B cell (primary cell): ENCODE data around the gene ATP10B. TPM values are rescaled to one million over a fixed set of nuclear protein-coding genes. Genes with fewer than 3 reads are reported as not detected.

Experiments used
- ATAC-seq: fragments of 200-7000 bp; cut with Tn5 transposase; one replicate; pipeline ENCODE4 v1.10.0; 2021; ENCODE audit warnings: low read depth, mild to moderate bottlenecking, moderate number of reproducible peaks, moderate library complexity
- CTCF ChIA-PET: fragments of 350-600 bp; sonication (Branson Sonifier 250); formaldehyde crosslinking; loops from one replicate; lab custom pipeline; 2021; ENCODE audit warnings: antibody characterized with exemption, inconsistent platforms; lab: Charles Lee
- POLR2A ChIA-PET: fragments of 350-600 bp; sonication (Branson Sonifier 250); formaldehyde crosslinking; loops from one replicate; lab custom pipeline; 2021; ENCODE audit warnings: antibody characterized with exemption; lab: Charles Lee
- DNase-seq: peaks from one replicate; pipeline ENCODE4 v3.0.0; 2013
- H2AFZ ChIP-seq: 2 replicates; pipeline ENCODE4 v1.6.1; 2012; ENCODE audit warnings: mild to moderate bottlenecking, low read depth, low read length; ENCODE audit not compliant: insufficient read depth, poor library complexity, severe bottlenecking
- H3K27ac ChIP-seq, 2 donors: 1 replicate in 1 of 2; 2 replicates in 1 of 2; pipeline ENCODE4 v1.5.1; 2012 to 2013; ENCODE audit warnings: low read length in 2 of 2, mild to moderate bottlenecking in 2 of 2, moderate library complexity in 1 of 2
- H3K27me3 ChIP-seq, 4 experiments: fragments of 200-600 bp in 1 of 4; sonication (generic) in 1 of 4; replicated peaks in 1 of 4; 1 replicate in 2 of 4; 2 replicates in 2 of 4; pipeline versions ENCODE4 v1.6.1 to v1.7.0; 2013 to 2016; ENCODE audit warnings: low read length in 3 of 4, mild to moderate bottlenecking in 2 of 4, mixed read lengths in 1 of 4, moderate library complexity in 1 of 4; ENCODE audit not compliant: insufficient read depth in 4 of 4, control insufficient read depth in 3 of 4; ENCODE audit errors: control extremely low read depth in 1 of 4
- H3K36me3 ChIP-seq, 2 experiments: replicated peaks in 1 of 2; 1 replicate in 1 of 2; 2 replicates in 1 of 2; pipeline versions ENCODE4 v1.6.1 to v1.7.1; 2013; ENCODE audit warnings: low read length in 1 of 2; ENCODE audit not compliant: insufficient read depth in 2 of 2, control insufficient read depth in 1 of 2; ENCODE audit errors: control extremely low read depth in 1 of 2, extremely low read depth in 1 of 2
- H3K4me1 ChIP-seq, 2 donors: fragments of 200-600 bp in 1 of 2; sonication (generic) in 1 of 2; 1 replicate in 1 of 2; 2 replicates in 1 of 2; pipeline versions ENCODE4 v1.5.1 to v1.6.1; 2013 to 2017; ENCODE audit warnings: low read length in 2 of 2; ENCODE audit not compliant: control insufficient read depth in 2 of 2, insufficient read depth in 2 of 2
- H3K4me2 ChIP-seq: replicated peaks from 2 replicates; pipeline ENCODE3; 2012; ENCODE audit warnings: mild to moderate bottlenecking, low read depth, low read length; ENCODE audit not compliant: poor library complexity, severe bottlenecking
- H3K4me3 ChIP-seq, 5 experiments: fragments of 200-600 bp in 1 of 5; sonication (generic) in 1 of 5; 1 replicate in 3 of 5; 2 replicates in 2 of 5; pipeline versions ENCODE4 v1.5.1 to v1.7.0; 2011 to 2016; ENCODE audit warnings: low read length in 4 of 5, mild to moderate bottlenecking in 4 of 5, low read depth in 2 of 5, control low read depth in 1 of 5, moderate library complexity in 1 of 5; ENCODE audit not compliant: insufficient read depth in 1 of 5; ENCODE audit errors: control extremely low read depth in 1 of 5, extremely low read depth in 1 of 5
- H3K79me2 ChIP-seq: fragments of 200-600 bp; sonication (generic); one replicate; pipeline ENCODE4 v1.6.0; 2016; ENCODE audit warnings: low read length; ENCODE audit not compliant: control insufficient read depth, insufficient read depth
- H3K9ac ChIP-seq: fragments of 200-600 bp; sonication (generic); 2 replicates; pipeline ENCODE4 v1.6.1; 2017; ENCODE audit warnings: mild to moderate bottlenecking, low read length, moderate library complexity
- H3K9me3 ChIP-seq, 3 donors: one replicate each; pipeline versions ENCODE4 v1.6.1 to v1.7.1; 2013; ENCODE audit warnings: low read length in 2 of 3; ENCODE audit not compliant: control insufficient read depth in 2 of 3, insufficient read depth in 1 of 3; ENCODE audit errors: control extremely low read depth in 1 of 3
- H4K20me1 ChIP-seq: 2 replicates; pipeline ENCODE4 v1.6.0; 2012; ENCODE audit warnings: mild to moderate bottlenecking, low read length; ENCODE audit not compliant: insufficient read depth, control insufficient read depth, poor library complexity, severe bottlenecking
- H3K27ac Mint-ChIP-seq: one replicate; pipeline ENCODE4 v1.8.0; 2021; ENCODE audit warnings: mixed read lengths
- H3K27me3 Mint-ChIP-seq: one replicate; pipeline ENCODE4 v1.8.0; 2021; ENCODE audit warnings: mixed read lengths
- H3K4me1 Mint-ChIP-seq: one replicate; pipeline ENCODE4 v1.8.0; 2021; ENCODE audit warnings: mixed read lengths
- H3K4me3 Mint-ChIP-seq: one replicate; pipeline ENCODE4 v1.8.0; 2021; ENCODE audit warnings: mixed read lengths
- H3K9me3 Mint-ChIP-seq: one replicate; pipeline ENCODE4 v1.8.0; 2022; ENCODE audit warnings: mixed read lengths; ENCODE audit not compliant: insufficient read depth
- CTCF ChIP-seq: fragments of 200-600 bp; IDR thresholded peaks from one replicate; pipeline ENCODE4 v1.8.0; 2022; ENCODE audit warnings: antibody characterized with exemption, mild to moderate bottlenecking
- EZH2 ChIP-seq: IDR thresholded peaks from 2 replicates; pipeline ENCODE4 v1.6.1; 2012; ENCODE audit warnings: borderline replicate concordance, low read depth, mild to moderate bottlenecking, moderate library complexity, low read length; ENCODE audit not compliant: insufficient read depth, poor library complexity, severe bottlenecking
- WGBS: methylation state at CpG from one replicate; pipeline ENCODE4 v1.1.5; 2013; ENCODE audit warnings: missing lambda C conversion rate; ENCODE audit not compliant: insufficient coverage; 5-methylcytosine and 5-hydroxymethylcytosine counted together
- intact Hi-C: fragments of 100-400 bp; cut with micrococcal nuclease; formaldehyde crosslinking; loops from one replicate; pipeline ENCODE4 v1.10.0; 2022
- polyA plus RNA-seq: library from polyadenylated mRNA; depleted of rRNA; stranded (reverse); fragments of >200 nt; gene quantifications from 2 replicates; pipeline ENCODE4 v1.2.3, GENCODE V29; 2012
- total RNA-seq, 2 donors: library from RNA; stranded (reverse); fragments of 120-200 nt in 1 of 2; gene quantifications; 1 replicate in 1 of 2; 2 replicates in 1 of 2; pipeline versions ENCODE4 v1.2.3 to v1.2.4, GENCODE V29; 2013 to 2022

ATP10B gene
- total and polyA plus RNA-seq, 2 donors (not counting 1 experiment from before 2014, with no cell fraction given), result not detected

GRCh38 chr5:160694896-160695295 lies 157.1 kb downstream of the ATP10B start:
- no peaks in the 10 kb centered on the region for H3K4me1 Mint-ChIP-seq
- no peak for ATAC-seq
- Histone ChIP-seq H3K36me3 (no peaks in the 10 kb centered on the region), H3K27ac (no peak overlapping the region), H2AFZ (no peak overlapping the region), H3K27me3 (no peaks in the 10 kb centered on the region), H4K20me1 (no peaks in the 10 kb centered on the region), H3K4me1 (no peaks in the 10 kb centered on the region), H3K79me2 (no peaks in the 10 kb centered on the region), H3K9ac (no peak overlapping the region), H3K4me2 (no peak overlapping the region), H3K4me3 (no peak overlapping the region), H3K9me3 (no peaks in the 10 kb centered on the region)
- H3K9me3 Mint-ChIP-seq, result no peaks in the 10 kb centered on the region
- peaks cover 3% of the 10 kb centered on the region for H3K27me3 Mint-ChIP-seq
- no peak overlapping the region for H3K27ac Mint-ChIP-seq
- H3K4me3 Mint-ChIP-seq, result no peak overlapping the region
- no CpG with 5 or more reads among the region's 2 CpGs for WGBS
- intact Hi-C loops, result no loop called here
- no peak for TF ChIP-seq CTCF
- TF ChIP-seq EZH2, result no peak
- POLR2A ChIA-PET, result no interaction called here
- CTCF ChIA-PET, result no interaction called here
- DNase-seq, result no peak

- Histone ChIP-seq H3K36me3 (no peaks in the 10 kb centered on the region), H3K79me2 (no peaks in the 10 kb centered on the region), H3K27ac (no peak overlapping the region), H3K9me3 (no peaks in the 10 kb centered on the region), H3K4me2 (no peak overlapping the region), H3K27me3 (no peaks in the 10 kb centered on the region), H3K9ac (no peak overlapping the region), H3K4me3 (no peak overlapping the region), H2AFZ (no peak overlapping the region), H4K20me1 (no peaks in the 10 kb centered on the region), H3K4me1 (no peaks in the 10 kb centered on the region)
- H3K4me3 Mint-ChIP-seq, result no peak overlapping the region
- no peak for TF ChIP-seq EZH2
- TF ChIP-seq CTCF, result no peak
- CTCF ChIA-PET, result interaction anchor here (0.6 kb wide), 1 partner anchor 9 kb away, joined by 3 read pairs; no protein-coding TSS in a partner anchor
- H3K27ac Mint-ChIP-seq, result no peak overlapping the region
- H3K27me3 Mint-ChIP-seq, result no peaks in the 10 kb centered on the region
- 72% methylated on average over 4 of the region's 7 CpGs for WGBS
- POLR2A ChIA-PET, result no interaction called here
- no peaks in the 10 kb centered on the region for H3K4me1 Mint-ChIP-seq
- DNase-seq, result no peak
- no peaks in the 10 kb centered on the region for H3K9me3 Mint-ChIP-seq
- intact Hi-C loops, result no loop called here
- ATAC-seq, result no peak
Measured at GRCh38 chr5:160693831-160694465, 158.1 kb downstream of the ATP10B start.
